HEK293 (cell line): ENCODE data around the gene PPM1G.

ENCODE experiments used
- SALL2 ChIP-seq: fragments of 450-650 bp; formaldehyde crosslinking; IDR thresholded peaks from 2 replicates; pipeline ENCODE4 v1.5.0; 2017; ENCODE audit warnings: missing biosample characterization, mild to moderate bottlenecking, missing genetic modification characterization, borderline replicate concordance
- SP2 ChIP-seq: fragments of 450-650 bp; formaldehyde crosslinking; IDR thresholded peaks from 2 replicates; pipeline ENCODE4 v1.5.1; 2016; ENCODE audit warnings: missing biosample characterization, missing genetic modification characterization
- SP3 ChIP-seq: fragments of 450-650 bp; formaldehyde crosslinking; IDR thresholded peaks from 2 replicates; pipeline ENCODE4 v1.5.1; 2016; ENCODE audit warnings: missing biosample characterization, missing genetic modification characterization
- TCF7L2 ChIP-seq: IDR thresholded peaks from 2 replicates; pipeline ENCODE4 v1.6.1; 2011; ENCODE audit warnings: low read depth, mild to moderate bottlenecking, inconsistent platforms, low read length, moderate library complexity, borderline replicate concordance
- TRIM28 ChIP-seq: IDR thresholded peaks from 2 replicates; pipeline ENCODE4 v1.6.1; 2011; ENCODE audit warnings: low read length, control low read depth, borderline replicate concordance
- ZBTB17 ChIP-seq: fragments of 450-650 bp; formaldehyde crosslinking; IDR thresholded peaks from 2 replicates; pipeline ENCODE4 v1.5.1; 2016; ENCODE audit warnings: missing biosample characterization, missing genetic modification characterization
- ZFP37 ChIP-seq: fragments of 450-650 bp; formaldehyde crosslinking; IDR thresholded peaks from 2 replicates; pipeline ENCODE4 v1.5.1; 2016; ENCODE audit warnings: missing biosample characterization, missing genetic modification characterization
- ZNF2 ChIP-seq: fragments of 450-650 bp; formaldehyde crosslinking; IDR thresholded peaks from 2 replicates; pipeline ENCODE4 v1.5.1; 2016; ENCODE audit warnings: missing biosample characterization, missing genetic modification characterization
- ZNF211 ChIP-seq: fragments of 450-650 bp; formaldehyde crosslinking; IDR thresholded peaks from 2 replicates; pipeline ENCODE4 v1.5.1; 2016; ENCODE audit warnings: low read depth, missing biosample characterization, missing genetic modification characterization
- ZNF341 ChIP-seq: fragments of 450-650 bp; formaldehyde crosslinking; IDR thresholded peaks from 2 replicates; pipeline ENCODE4; 2016; ENCODE audit warnings: low read depth, missing biosample characterization, missing genetic modification characterization
- ZNF423 ChIP-seq: fragments of 450-650 bp; formaldehyde crosslinking; IDR thresholded peaks from 2 replicates; pipeline ENCODE4 v1.5.1; 2016; ENCODE audit warnings: missing biosample characterization, missing genetic modification characterization
- ZNF48 ChIP-seq: fragments of 450-650 bp; formaldehyde crosslinking; IDR thresholded peaks from 2 replicates; pipeline ENCODE4 v1.5.1; 2016; ENCODE audit warnings: missing biosample characterization, missing genetic modification characterization
- ZNF501 ChIP-seq: fragments of 450-650 bp; formaldehyde crosslinking; IDR thresholded peaks from 2 replicates; pipeline ENCODE4 v1.5.1; 2016; ENCODE audit warnings: missing biosample characterization, missing genetic modification characterization
- ZNF843 ChIP-seq: fragments of 450-650 bp; formaldehyde crosslinking; IDR thresholded peaks from 2 replicates; pipeline ENCODE4 v1.5.1; 2016; ENCODE audit warnings: missing biosample characterization, missing genetic modification characterization
- TF ChIP-seq, protein P1 (sequence below): fragments of 450-650 bp; formaldehyde crosslinking; optimal IDR thresholded peaks from 2 replicates; pipeline ENCODE3; 2016; ENCODE audit warnings: missing biosample characterization, mild to moderate bottlenecking, missing genetic modification characterization
- TF ChIP-seq, protein P2 (sequence below): fragments of 450-650 bp; formaldehyde crosslinking; IDR thresholded peaks from 2 replicates; pipeline ENCODE4 v1.5.1; 2016; ENCODE audit warnings: missing biosample characterization, missing genetic modification characterization, borderline replicate concordance
- TF ChIP-seq, protein P3 (sequence below): fragments of 450-650 bp; formaldehyde crosslinking; IDR thresholded peaks from 2 replicates; pipeline ENCODE4 v1.5.1; 2017; ENCODE audit warnings: missing biosample characterization, missing genetic modification characterization
- TF ChIP-seq, protein P4 (sequence below): fragments of 450-650 bp; formaldehyde crosslinking; IDR thresholded peaks from 2 replicates; pipeline ENCODE4 v1.5.1; 2016; ENCODE audit warnings: missing biosample characterization, missing genetic modification characterization
- TF ChIP-seq, protein P5 (sequence below): fragments of 450-650 bp; formaldehyde crosslinking; conservative IDR thresholded peaks from 2 replicates; pipeline ENCODE4 v1.5.1; 2016; ENCODE audit warnings: low read depth, missing biosample characterization, missing genetic modification characterization

PPM1G gene

DNA sequence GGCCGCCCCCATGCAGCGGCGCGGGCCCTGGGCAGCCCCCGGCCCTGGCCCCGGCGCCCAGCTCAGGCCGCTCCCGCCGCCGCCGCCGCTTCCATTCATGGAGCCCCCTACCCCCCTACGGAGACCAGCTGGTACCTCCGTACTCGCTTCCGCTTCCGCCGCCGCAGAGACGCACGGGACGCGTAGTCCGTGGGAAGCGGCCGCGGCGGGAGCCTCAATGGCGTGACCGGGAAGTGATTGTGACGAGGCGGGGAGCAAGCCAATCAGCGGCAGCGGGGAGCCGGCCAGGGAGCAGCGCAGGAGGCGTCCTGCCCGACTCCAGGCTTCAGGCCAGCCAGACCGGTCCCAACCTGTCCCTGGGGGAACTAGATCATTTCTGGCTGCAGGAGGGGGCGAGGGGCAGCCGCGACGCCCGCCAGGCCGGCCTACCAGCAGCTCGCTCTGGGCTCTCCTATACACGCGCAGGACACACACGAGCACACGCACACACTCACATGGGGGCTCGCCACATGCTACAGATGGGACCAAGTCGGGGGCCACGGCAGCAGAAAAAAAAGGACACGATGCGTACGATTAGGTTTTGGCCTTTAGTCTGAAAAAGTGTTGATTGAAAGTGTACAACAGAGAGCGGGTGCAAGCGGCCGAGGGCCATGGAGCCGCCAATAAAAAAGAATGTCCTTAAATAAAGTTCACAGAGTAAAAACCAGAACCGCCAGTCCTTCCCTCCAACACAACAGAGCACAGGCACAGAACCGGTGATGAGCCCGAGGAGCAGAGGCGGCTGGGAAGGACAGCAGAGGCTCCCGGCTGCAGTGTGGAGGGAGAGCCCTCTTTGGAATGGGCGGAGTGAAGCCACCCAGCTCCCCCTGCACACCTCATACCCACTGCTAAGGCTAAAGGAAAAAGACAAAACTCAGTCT lies 28.5 kb downstream of the PPM1G start, which contains the start of gene ZNF513 (continued):
- TF ChIP-seq TCF7L2, result peak; percentile 27; the same call in 1 of the 2 replicates
- TF ChIP-seq, protein P1, sequence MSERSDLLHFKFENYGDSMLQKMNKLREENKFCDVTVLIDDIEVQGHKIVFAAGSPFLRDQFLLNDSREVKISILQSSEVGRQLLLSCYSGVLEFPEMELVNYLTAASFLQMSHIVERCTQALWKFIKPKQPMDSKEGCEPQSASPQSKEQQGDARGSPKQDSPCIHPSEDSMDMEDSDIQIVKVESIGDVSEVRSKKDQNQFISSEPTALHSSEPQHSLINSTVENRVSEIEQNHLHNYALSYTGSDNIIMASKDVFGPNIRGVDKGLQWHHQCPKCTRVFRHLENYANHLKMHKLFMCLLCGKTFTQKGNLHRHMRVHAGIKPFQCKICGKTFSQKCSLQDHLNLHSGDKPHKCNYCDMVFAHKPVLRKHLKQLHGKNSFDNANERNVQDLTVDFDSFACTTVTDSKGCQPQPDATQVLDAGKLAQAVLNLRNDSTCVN (tag by site-specific recombination), result peak; percentile 76
- no peak for TF ChIP-seq SALL2 (tag by site-specific recombination)
- TF ChIP-seq ZNF2 (tag by site-specific recombination), result peak; percentile 83
- no peak for TF ChIP-seq TRIM28
- TF ChIP-seq SP3 (tag by site-specific recombination), result peak; percentile 67
- TF ChIP-seq, protein P2, sequence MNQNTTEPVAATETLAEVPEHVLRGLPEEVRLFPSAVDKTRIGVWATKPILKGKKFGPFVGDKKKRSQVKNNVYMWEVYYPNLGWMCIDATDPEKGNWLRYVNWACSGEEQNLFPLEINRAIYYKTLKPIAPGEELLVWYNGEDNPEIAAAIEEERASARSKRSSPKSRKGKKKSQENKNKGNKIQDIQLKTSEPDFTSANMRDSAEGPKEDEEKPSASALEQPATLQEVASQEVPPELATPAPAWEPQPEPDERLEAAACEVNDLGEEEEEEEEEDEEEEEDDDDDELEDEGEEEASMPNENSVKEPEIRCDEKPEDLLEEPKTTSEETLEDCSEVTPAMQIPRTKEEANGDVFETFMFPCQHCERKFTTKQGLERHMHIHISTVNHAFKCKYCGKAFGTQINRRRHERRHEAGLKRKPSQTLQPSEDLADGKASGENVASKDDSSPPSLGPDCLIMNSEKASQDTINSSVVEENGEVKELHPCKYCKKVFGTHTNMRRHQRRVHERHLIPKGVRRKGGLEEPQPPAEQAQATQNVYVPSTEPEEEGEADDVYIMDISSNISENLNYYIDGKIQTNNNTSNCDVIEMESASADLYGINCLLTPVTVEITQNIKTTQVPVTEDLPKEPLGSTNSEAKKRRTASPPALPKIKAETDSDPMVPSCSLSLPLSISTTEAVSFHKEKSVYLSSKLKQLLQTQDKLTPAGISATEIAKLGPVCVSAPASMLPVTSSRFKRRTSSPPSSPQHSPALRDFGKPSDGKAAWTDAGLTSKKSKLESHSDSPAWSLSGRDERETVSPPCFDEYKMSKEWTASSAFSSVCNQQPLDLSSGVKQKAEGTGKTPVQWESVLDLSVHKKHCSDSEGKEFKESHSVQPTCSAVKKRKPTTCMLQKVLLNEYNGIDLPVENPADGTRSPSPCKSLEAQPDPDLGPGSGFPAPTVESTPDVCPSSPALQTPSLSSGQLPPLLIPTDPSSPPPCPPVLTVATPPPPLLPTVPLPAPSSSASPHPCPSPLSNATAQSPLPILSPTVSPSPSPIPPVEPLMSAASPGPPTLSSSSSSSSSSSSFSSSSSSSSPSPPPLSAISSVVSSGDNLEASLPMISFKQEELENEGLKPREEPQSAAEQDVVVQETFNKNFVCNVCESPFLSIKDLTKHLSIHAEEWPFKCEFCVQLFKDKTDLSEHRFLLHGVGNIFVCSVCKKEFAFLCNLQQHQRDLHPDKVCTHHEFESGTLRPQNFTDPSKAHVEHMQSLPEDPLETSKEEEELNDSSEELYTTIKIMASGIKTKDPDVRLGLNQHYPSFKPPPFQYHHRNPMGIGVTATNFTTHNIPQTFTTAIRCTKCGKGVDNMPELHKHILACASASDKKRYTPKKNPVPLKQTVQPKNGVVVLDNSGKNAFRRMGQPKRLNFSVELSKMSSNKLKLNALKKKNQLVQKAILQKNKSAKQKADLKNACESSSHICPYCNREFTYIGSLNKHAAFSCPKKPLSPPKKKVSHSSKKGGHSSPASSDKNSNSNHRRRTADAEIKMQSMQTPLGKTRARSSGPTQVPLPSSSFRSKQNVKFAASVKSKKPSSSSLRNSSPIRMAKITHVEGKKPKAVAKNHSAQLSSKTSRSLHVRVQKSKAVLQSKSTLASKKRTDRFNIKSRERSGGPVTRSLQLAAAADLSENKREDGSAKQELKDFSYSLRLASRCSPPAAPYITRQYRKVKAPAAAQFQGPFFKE (tag by site-specific recombination), result no peak
- TF ChIP-seq ZNF211 (tag by site-specific recombination), result no peak
- peak; percentile 97 for TF ChIP-seq ZBTB17 (tag by site-specific recombination)
- TF ChIP-seq, protein P3, sequence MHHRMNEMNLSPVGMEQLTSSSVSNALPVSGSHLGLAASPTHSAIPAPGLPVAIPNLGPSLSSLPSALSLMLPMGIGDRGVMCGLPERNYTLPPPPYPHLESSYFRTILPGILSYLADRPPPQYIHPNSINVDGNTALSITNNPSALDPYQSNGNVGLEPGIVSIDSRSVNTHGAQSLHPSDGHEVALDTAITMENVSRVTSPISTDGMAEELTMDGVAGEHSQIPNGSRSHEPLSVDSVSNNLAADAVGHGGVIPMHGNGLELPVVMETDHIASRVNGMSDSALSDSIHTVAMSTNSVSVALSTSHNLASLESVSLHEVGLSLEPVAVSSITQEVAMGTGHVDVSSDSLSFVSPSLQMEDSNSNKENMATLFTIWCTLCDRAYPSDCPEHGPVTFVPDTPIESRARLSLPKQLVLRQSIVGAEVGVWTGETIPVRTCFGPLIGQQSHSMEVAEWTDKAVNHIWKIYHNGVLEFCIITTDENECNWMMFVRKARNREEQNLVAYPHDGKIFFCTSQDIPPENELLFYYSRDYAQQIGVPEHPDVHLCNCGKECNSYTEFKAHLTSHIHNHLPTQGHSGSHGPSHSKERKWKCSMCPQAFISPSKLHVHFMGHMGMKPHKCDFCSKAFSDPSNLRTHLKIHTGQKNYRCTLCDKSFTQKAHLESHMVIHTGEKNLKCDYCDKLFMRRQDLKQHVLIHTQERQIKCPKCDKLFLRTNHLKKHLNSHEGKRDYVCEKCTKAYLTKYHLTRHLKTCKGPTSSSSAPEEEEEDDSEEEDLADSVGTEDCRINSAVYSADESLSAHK (tag by site-specific recombination), result no peak
- TF ChIP-seq ZNF423, result no peak
- TF ChIP-seq, protein P4, sequence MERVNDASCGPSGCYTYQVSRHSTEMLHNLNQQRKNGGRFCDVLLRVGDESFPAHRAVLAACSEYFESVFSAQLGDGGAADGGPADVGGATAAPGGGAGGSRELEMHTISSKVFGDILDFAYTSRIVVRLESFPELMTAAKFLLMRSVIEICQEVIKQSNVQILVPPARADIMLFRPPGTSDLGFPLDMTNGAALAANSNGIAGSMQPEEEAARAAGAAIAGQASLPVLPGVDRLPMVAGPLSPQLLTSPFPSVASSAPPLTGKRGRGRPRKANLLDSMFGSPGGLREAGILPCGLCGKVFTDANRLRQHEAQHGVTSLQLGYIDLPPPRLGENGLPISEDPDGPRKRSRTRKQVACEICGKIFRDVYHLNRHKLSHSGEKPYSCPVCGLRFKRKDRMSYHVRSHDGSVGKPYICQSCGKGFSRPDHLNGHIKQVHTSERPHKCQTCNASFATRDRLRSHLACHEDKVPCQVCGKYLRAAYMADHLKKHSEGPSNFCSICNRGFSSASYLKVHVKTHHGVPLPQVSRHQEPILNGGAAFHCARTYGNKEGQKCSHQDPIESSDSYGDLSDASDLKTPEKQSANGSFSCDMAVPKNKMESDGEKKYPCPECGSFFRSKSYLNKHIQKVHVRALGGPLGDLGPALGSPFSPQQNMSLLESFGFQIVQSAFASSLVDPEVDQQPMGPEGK, result peak; percentile 94
- peak; percentile 84 for TF ChIP-seq ZNF501 (tag by site-specific recombination)
- TF ChIP-seq, protein P5, sequence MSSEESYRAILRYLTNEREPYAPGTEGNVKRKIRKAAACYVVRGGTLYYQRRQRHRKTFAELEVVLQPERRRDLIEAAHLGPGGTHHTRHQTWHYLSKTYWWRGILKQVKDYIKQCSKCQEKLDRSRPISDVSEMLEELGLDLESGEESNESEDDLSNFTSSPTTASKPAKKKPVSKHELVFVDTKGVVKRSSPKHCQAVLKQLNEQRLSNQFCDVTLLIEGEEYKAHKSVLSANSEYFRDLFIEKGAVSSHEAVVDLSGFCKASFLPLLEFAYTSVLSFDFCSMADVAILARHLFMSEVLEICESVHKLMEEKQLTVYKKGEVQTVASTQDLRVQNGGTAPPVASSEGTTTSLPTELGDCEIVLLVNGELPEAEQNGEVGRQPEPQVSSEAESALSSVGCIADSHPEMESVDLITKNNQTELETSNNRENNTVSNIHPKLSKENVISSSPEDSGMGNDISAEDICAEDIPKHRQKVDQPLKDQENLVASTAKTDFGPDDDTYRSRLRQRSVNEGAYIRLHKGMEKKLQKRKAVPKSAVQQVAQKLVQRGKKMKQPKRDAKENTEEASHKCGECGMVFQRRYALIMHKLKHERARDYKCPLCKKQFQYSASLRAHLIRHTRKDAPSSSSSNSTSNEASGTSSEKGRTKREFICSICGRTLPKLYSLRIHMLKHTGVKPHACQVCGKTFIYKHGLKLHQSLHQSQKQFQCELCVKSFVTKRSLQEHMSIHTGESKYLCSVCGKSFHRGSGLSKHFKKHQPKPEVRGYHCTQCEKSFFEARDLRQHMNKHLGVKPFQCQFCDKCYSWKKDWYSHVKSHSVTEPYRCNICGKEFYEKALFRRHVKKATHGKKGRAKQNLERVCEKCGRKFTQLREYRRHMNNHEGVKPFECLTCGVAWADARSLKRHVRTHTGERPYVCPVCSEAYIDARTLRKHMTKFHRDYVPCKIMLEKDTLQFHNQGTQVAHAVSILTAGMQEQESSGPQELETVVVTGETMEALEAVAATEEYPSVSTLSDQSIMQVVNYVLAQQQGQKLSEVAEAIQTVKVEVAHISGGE (tag by site-specific recombination), result peak; percentile 90
- TF ChIP-seq SP2 (tag by site-specific recombination), result peak; percentile 88
- peak; percentile 48; the same call in 1 of the 2 replicates for TF ChIP-seq ZNF843 (tag by site-specific recombination)
- 0 out of 2 replicates have a peak, but pooled peaks have one; percentile 44 for TF ChIP-seq ZFP37
- TF ChIP-seq ZNF341 (tag by site-specific recombination), result 0 out of 2 replicates have a peak, but pooled peaks have one; percentile 35
- no peak for TF ChIP-seq ZNF48
